GM19240 (cell line): ENCODE results near the gene ARHGAP30.

Experiments
- DNase-seq: peaks from one replicate; pipeline ENCODE4 v3.0.0; 2011; ENCODE audit warnings: low spot score; ENCODE audit not compliant: insufficient read length

The ARHGAP30 gene

GRCh38 chr1:161091093-161091492 lies 21.4 kb upstream of the ARHGAP30 start:
- no peak for DNase-seq

GRCh38 chr1:161090617-161091016 lies 20.9 kb upstream of the ARHGAP30 start:
- DNase-seq, result no peak

GRCh38 chr1:161089938-161090337 lies 20.2 kb upstream of the ARHGAP30 start:
- DNase-seq, result no peak

GRCh38 chr1:161089251-161089924 lies 19.7 kb upstream of the ARHGAP30 start, which contains the start of gene NECTIN4:
Gene NECTIN4 (minus strand): TSS chr1:161089558. CDS start chr1:161089296, 262 bp downstream.
- DNase-seq, result no peak

GRCh38 chr1:161088587-161089110 lies 19.0 kb upstream of the ARHGAP30 start:
- DNase-seq, result no peak

GRCh38 chr1:161086457-161086856 lies 16.8 kb upstream of the ARHGAP30 start:
- DNase-seq, result no peak

- DNase-seq, result no peak
These were observed 15.5 kb upstream of the ARHGAP30 start for GRCh38 chr1:161085165-161085564.

GRCh38 chr1:161084597-161084988 lies 14.9 kb upstream of the ARHGAP30 start:
- DNase-seq, result no peak

GRCh38 chr1:161083748-161084596 lies 14.3 kb upstream of the ARHGAP30 start:
- DNase-seq, result no peak

GRCh38 chr1:161082996-161083747 lies 13.5 kb upstream of the ARHGAP30 start:
- no peak for DNase-seq

GRCh38 chr1:161082483-161082882 lies 12.8 kb upstream of the ARHGAP30 start:
- no peak for DNase-seq

GRCh38 chr1:161081519-161081918 lies 11.8 kb upstream of the ARHGAP30 start:
- no peak for DNase-seq

- DNase-seq, result no peak
These were observed 11.0 kb upstream of the ARHGAP30 start for GRCh38 chr1:161080441-161081405.

GRCh38 chr1:161079436-161080110 lies 9.9 kb upstream of the ARHGAP30 start:
- DNase-seq, result no peak

- no peak for DNase-seq
These were observed 7.7 kb upstream of the ARHGAP30 start for GRCh38 chr1:161077426-161077825.

- no peak for DNase-seq
These were observed 6.7 kb upstream of the ARHGAP30 start for GRCh38 chr1:161076410-161076809.

- DNase-seq, result no peak
These were observed 5.1 kb upstream of the ARHGAP30 start for GRCh38 chr1:161074676-161075368.

GRCh38 chr1:161073474-161074121 lies 3.9 kb upstream of the ARHGAP30 start:
- no peak for DNase-seq
